ENCODE results near the gene HNRNPC. TPM values are rescaled to one million over a fixed set of nuclear protein-coding genes. Genes with fewer than 3 reads are reported as not detected.

The HNRNPC gene
- total RNA-seq, 1 donor from 2014 or later = 683 TPM

DNA sequence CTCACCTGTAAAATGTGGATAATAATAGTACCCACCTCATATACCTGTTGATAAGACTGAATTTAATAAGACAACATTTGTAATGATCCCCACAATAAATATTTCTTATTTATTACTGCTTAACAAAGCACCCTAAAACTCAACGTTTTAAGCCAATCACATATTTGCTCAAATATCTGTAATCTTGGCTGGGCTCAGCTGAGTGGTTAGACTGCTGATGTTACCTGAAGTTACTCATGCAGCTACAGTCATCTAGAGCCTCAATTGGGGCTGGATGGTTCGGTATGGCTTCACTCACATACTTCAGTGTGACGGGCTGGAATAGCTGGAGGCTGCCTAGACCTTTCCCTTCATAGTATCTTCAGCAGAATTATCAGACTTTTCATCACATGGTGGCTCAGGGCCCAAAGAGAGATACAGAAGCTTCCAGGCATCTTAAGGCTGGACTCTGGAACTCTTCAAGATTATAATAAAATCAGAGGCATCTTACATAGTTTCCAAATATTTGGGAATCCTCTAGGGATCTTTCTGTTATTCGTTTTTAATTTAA is 109.1 kb downstream of the HNRNPC start:
- Mint-ChIP-seq H3K4me3 (no peak overlapping the region), H3K27ac (no peak overlapping the region), H3K9me3 (no peaks in the 10 kb centered on the region), H3K4me1 (no peaks in the 10 kb centered on the region), H3K27me3 (peaks cover 32% of the 10 kb centered on the region), H3K36me3 (ENCODE audit: low read depth) (no peaks in the 10 kb centered on the region)
- ChIA-PET POLR2A (no interaction called here), CTCF (no interaction called here)
- TF ChIP-seq, protein P1, sequence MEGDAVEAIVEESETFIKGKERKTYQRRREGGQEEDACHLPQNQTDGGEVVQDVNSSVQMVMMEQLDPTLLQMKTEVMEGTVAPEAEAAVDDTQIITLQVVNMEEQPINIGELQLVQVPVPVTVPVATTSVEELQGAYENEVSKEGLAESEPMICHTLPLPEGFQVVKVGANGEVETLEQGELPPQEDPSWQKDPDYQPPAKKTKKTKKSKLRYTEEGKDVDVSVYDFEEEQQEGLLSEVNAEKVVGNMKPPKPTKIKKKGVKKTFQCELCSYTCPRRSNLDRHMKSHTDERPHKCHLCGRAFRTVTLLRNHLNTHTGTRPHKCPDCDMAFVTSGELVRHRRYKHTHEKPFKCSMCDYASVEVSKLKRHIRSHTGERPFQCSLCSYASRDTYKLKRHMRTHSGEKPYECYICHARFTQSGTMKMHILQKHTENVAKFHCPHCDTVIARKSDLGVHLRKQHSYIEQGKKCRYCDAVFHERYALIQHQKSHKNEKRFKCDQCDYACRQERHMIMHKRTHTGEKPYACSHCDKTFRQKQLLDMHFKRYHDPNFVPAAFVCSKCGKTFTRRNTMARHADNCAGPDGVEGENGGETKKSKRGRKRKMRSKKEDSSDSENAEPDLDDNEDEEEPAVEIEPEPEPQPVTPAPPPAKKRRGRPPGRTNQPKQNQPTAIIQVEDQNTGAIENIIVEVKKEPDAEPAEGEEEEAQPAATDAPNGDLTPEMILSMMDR (IDR thresholded peaks at IDR 0.05) = no peak
- DNase-seq = no peak
- intact Hi-C loops (cut with micrococcal nuclease) = no loop called here
- ATAC-seq (ENCODE audit: low read depth) = no peak

Other genes starting within 250 kb of the HNRNPC start
- gene NDRG2, start 244.4 kb downstream of the HNRNPC start, total RNA-seq = 2.1 and 3.9 TPM in 2 replicates
- not detected in 2 replicates for gene TPPP2, start 239.2 kb downstream of the HNRNPC start, total RNA-seq
- gene RNASE13, start 234.6 kb downstream of the HNRNPC start, total RNA-seq = not detected in 2 replicates
- gene RNASE7, start 227.1 kb downstream of the HNRNPC start, total RNA-seq = not detected in 2 replicates
- gene RNASE8, start 211.6 kb downstream of the HNRNPC start, total RNA-seq = not detected in 2 replicates
- gene ARHGEF40, start 199.1 kb downstream of the HNRNPC start, total RNA-seq = 1.0 and 1.4 TPM in 2 replicates
- 1.6 and 2.3 TPM in 2 replicates for gene ZNF219, start 170.8 kb downstream of the HNRNPC start, total RNA-seq
- not detected in 2 replicates for gene TMEM253, start 168.4 kb downstream of the HNRNPC start, total RNA-seq
- gene OR5AU1, start 113.4 kb downstream of the HNRNPC start, total RNA-seq = not detected in 2 replicates
- not detected in 2 replicates for gene RPGRIP1, start 10.6 kb upstream of the HNRNPC start, total RNA-seq
- gene SUPT16H, start 114.6 kb upstream of the HNRNPC start, total RNA-seq = 100 and 102 TPM in 2 replicates
- gene CHD8, start 186.7 kb upstream of the HNRNPC start, total RNA-seq = 113 and 133 TPM in 2 replicates
- gene RAB2B, start 207.5 kb upstream of the HNRNPC start, total RNA-seq = 25.0 and 27.5 TPM in 2 replicates
- 77.2 and 81.4 TPM in 2 replicates for gene TOX4, start 207.8 kb upstream of the HNRNPC start, total RNA-seq
- gene METTL3, start 241.9 kb upstream of the HNRNPC start, total RNA-seq = 81.9 and 94.5 TPM in 2 replicates